ENCODE results near the gene ENOX1.

Gene ENOX1

GRCh38 chr13:43545317-43545874, 241.4 kb downstream of the ENOX1 start:
- H3K27me3 ChIP-seq (ENCODE audit: low read depth, low read length) = no peaks in the 10 kb centered on the region
- no peak overlapping the region for H3K27ac ChIP-seq (ENCODE audit: low read length)

GRCh38 chr13:43544631-43545030, 242.1 kb downstream of the ENOX1 start:
- no peak overlapping the region for H3K27ac ChIP-seq (ENCODE audit: low read length)
- no peak overlapping the region for H3K4me3 ChIP-seq (ENCODE audit: low read depth in 1 of 2, low read length in 2 of 2)
- H3K9me3 ChIP-seq (ENCODE audit: control insufficient read depth in 1 of 2, low read length in 2 of 2) = peaks cover 0 to 7% of the 10 kb centered on the region in 2 donors
- no peaks in the 10 kb centered on the region for H3K36me3 ChIP-seq (ENCODE audit: control insufficient read depth in 1 of 2, insufficient read depth in 2 of 2, low read length in 2 of 2)
- H3K4me1 ChIP-seq (ENCODE audit: control insufficient read depth in 1 of 2, insufficient read depth in 2 of 2, low read length in 2 of 2) = peaks cover 0 to 26% of the 10 kb centered on the region in 2 donors
- no peaks in the 10 kb centered on the region for H3K27me3 ChIP-seq (ENCODE audit: low read depth, low read length)

More at GRCh38 chr13:43545317-43545874, 241.4 kb downstream of the ENOX1 start:
- H3K4me1 ChIP-seq (ENCODE audit: control insufficient read depth in 1 of 2, insufficient read depth in 2 of 2, low read length in 2 of 2) = peaks cover 0 to 26% of the 10 kb centered on the region in 2 donors
- H3K4me3 ChIP-seq (ENCODE audit: low read depth in 1 of 2, low read length in 2 of 2) = no peak overlapping the region
- H3K36me3 ChIP-seq (ENCODE audit: control insufficient read depth in 1 of 2, insufficient read depth in 2 of 2, low read length in 2 of 2) = no peaks in the 10 kb centered on the region
- H3K9me3 ChIP-seq (ENCODE audit: control insufficient read depth in 1 of 2, low read length in 2 of 2) = no peaks in the 10 kb centered on the region

GRCh38 chr13:43544011-43544410, 242.8 kb downstream of the ENOX1 start:
- peaks cover 0 to 7% of the 10 kb centered on the region in 2 donors for H3K9me3 ChIP-seq (ENCODE audit: control insufficient read depth in 1 of 2, low read length in 2 of 2)
- H3K27ac ChIP-seq (ENCODE audit: low read length) = no peak overlapping the region
- H3K4me3 ChIP-seq (ENCODE audit: low read depth in 1 of 2, low read length in 2 of 2) = no peak overlapping the region
- no peaks in the 10 kb centered on the region for H3K36me3 ChIP-seq (ENCODE audit: control insufficient read depth in 1 of 2, insufficient read depth in 2 of 2, low read length in 2 of 2)
- no peaks in the 10 kb centered on the region for H3K27me3 ChIP-seq (ENCODE audit: low read depth, low read length)
- H3K4me1 ChIP-seq (ENCODE audit: control insufficient read depth in 1 of 2, insufficient read depth in 2 of 2, low read length in 2 of 2) = peaks cover 0 to 26% of the 10 kb centered on the region in 2 donors

- Histone ChIP-seq H3K27me3 (ENCODE audit: low read depth, low read length) (no peaks in the 10 kb centered on the region), H3K27ac (ENCODE audit: low read length) (no peak overlapping the region), H3K9me3 (ENCODE audit: control insufficient read depth in 1 of 2, low read length in 2 of 2) (peaks cover 0 to 7% of the 10 kb centered on the region in 2 donors), H3K36me3 (ENCODE audit: control insufficient read depth in 1 of 2, insufficient read depth in 2 of 2, low read length in 2 of 2) (no peaks in the 10 kb centered on the region), H3K4me3 (ENCODE audit: low read depth in 1 of 2, low read length in 2 of 2) (no peak overlapping the region), H3K4me1 (ENCODE audit: control insufficient read depth in 1 of 2, insufficient read depth in 2 of 2, low read length in 2 of 2) (peaks cover 0 to 26% of the 10 kb centered on the region in 2 donors)
Measured at GRCh38 chr13:43543331-43543730, 243.4 kb downstream of the ENOX1 start.

- H3K9me3 ChIP-seq (ENCODE audit: control insufficient read depth in 1 of 2, low read length in 2 of 2) = peaks cover 0 to 7% of the 10 kb centered on the region in 2 donors
- no peak overlapping the region for H3K27ac ChIP-seq (ENCODE audit: low read length)
- H3K36me3 ChIP-seq (ENCODE audit: control insufficient read depth in 1 of 2, insufficient read depth in 2 of 2, low read length in 2 of 2) = no peaks in the 10 kb centered on the region
- H3K4me3 ChIP-seq (ENCODE audit: low read depth in 1 of 2, low read length in 2 of 2) = no peak overlapping the region
- no peaks in the 10 kb centered on the region for H3K27me3 ChIP-seq (ENCODE audit: low read depth, low read length)
- no peaks in the 10 kb centered on the region for H3K4me1 ChIP-seq (ENCODE audit: control insufficient read depth in 1 of 2, insufficient read depth in 2 of 2, low read length in 2 of 2)
Measured at GRCh38 chr13:43537124-43537523, 249.6 kb downstream of the ENOX1 start.

- H3K4me3 ChIP-seq (ENCODE audit: low read depth in 1 of 2, low read length in 2 of 2) = no peak overlapping the region
- no peaks in the 10 kb centered on the region for H3K27me3 ChIP-seq (ENCODE audit: low read depth, low read length)
- H3K36me3 ChIP-seq (ENCODE audit: control insufficient read depth in 1 of 2, insufficient read depth in 2 of 2, low read length in 2 of 2) = no peaks in the 10 kb centered on the region
- no peak overlapping the region for H3K27ac ChIP-seq (ENCODE audit: low read length)
- H3K9me3 ChIP-seq (ENCODE audit: control insufficient read depth in 1 of 2, low read length in 2 of 2) = no peaks in the 10 kb centered on the region
- H3K4me1 ChIP-seq (ENCODE audit: control insufficient read depth in 1 of 2, insufficient read depth in 2 of 2, low read length in 2 of 2) = no peaks in the 10 kb centered on the region
Measured at GRCh38 chr13:43529796-43530195, 257.0 kb downstream of the ENOX1 start.

- Histone ChIP-seq H3K4me1 (ENCODE audit: control insufficient read depth in 1 of 2, insufficient read depth in 2 of 2, low read length in 2 of 2) (no peaks in the 10 kb centered on the region), H3K27ac (ENCODE audit: low read length) (no peak overlapping the region), H3K4me3 (ENCODE audit: low read depth in 1 of 2, low read length in 2 of 2) (no peak overlapping the region), H3K27me3 (ENCODE audit: low read depth, low read length) (no peaks in the 10 kb centered on the region), H3K36me3 (ENCODE audit: control insufficient read depth in 1 of 2, insufficient read depth in 2 of 2, low read length in 2 of 2) (no peaks in the 10 kb centered on the region), H3K9me3 (ENCODE audit: control insufficient read depth in 1 of 2, low read length in 2 of 2) (no peaks in the 10 kb centered on the region)
Measured at GRCh38 chr13:43528992-43529391, 257.8 kb downstream of the ENOX1 start.

- no peaks in the 10 kb centered on the region for H3K27me3 ChIP-seq (ENCODE audit: low read depth, low read length)
- H3K27ac ChIP-seq (ENCODE audit: low read length) = no peak overlapping the region
- no peaks in the 10 kb centered on the region for H3K36me3 ChIP-seq (ENCODE audit: control insufficient read depth in 1 of 2, insufficient read depth in 2 of 2, low read length in 2 of 2)
- no peaks in the 10 kb centered on the region for H3K4me1 ChIP-seq (ENCODE audit: control insufficient read depth in 1 of 2, insufficient read depth in 2 of 2, low read length in 2 of 2)
- H3K9me3 ChIP-seq (ENCODE audit: control insufficient read depth in 1 of 2, low read length in 2 of 2) = no peaks in the 10 kb centered on the region
- no peak overlapping the region for H3K4me3 ChIP-seq (ENCODE audit: low read depth in 1 of 2, low read length in 2 of 2)
Measured at GRCh38 chr13:43522788-43523187, 264.0 kb downstream of the ENOX1 start.

GRCh38 chr13:43520351-43520750, 266.4 kb downstream of the ENOX1 start:
- H3K4me3 ChIP-seq (ENCODE audit: low read depth in 1 of 2, low read length in 2 of 2) = no peak overlapping the region
- no peaks in the 10 kb centered on the region for H3K36me3 ChIP-seq (ENCODE audit: control insufficient read depth in 1 of 2, insufficient read depth in 2 of 2, low read length in 2 of 2)

GRCh38 chr13:43518833-43519232, 267.9 kb downstream of the ENOX1 start:
- Histone ChIP-seq H3K9me3 (ENCODE audit: control insufficient read depth in 1 of 2, low read length in 2 of 2) (no peaks in the 10 kb centered on the region), H3K4me3 (ENCODE audit: low read depth in 1 of 2, low read length in 2 of 2) (no peak overlapping the region), H3K27ac (ENCODE audit: low read length) (no peak overlapping the region), H3K4me1 (ENCODE audit: control insufficient read depth in 1 of 2, insufficient read depth in 2 of 2, low read length in 2 of 2) (peaks cover 0 to 10% of the 10 kb centered on the region in 2 donors), H3K27me3 (ENCODE audit: low read depth, low read length) (no peaks in the 10 kb centered on the region), H3K36me3 (ENCODE audit: control insufficient read depth in 1 of 2, insufficient read depth in 2 of 2, low read length in 2 of 2) (no peaks in the 10 kb centered on the region)

More at GRCh38 chr13:43520351-43520750, 266.4 kb downstream of the ENOX1 start:
- no peak overlapping the region for H3K27ac ChIP-seq (ENCODE audit: low read length)
- no peaks in the 10 kb centered on the region for H3K27me3 ChIP-seq (ENCODE audit: low read depth, low read length)
- peaks cover 0 to 10% of the 10 kb centered on the region in 2 donors for H3K4me1 ChIP-seq (ENCODE audit: control insufficient read depth in 1 of 2, insufficient read depth in 2 of 2, low read length in 2 of 2)
- H3K9me3 ChIP-seq (ENCODE audit: control insufficient read depth in 1 of 2, low read length in 2 of 2) = no peaks in the 10 kb centered on the region

- Histone ChIP-seq H3K27ac (ENCODE audit: low read length) (peak overlapping the region; percentile 4), H3K9me3 (ENCODE audit: control insufficient read depth in 1 of 2, low read length in 2 of 2) (no peaks in the 10 kb centered on the region), H3K27me3 (ENCODE audit: low read depth, low read length) (no peaks in the 10 kb centered on the region), H3K36me3 (ENCODE audit: control insufficient read depth in 1 of 2, insufficient read depth in 2 of 2, low read length in 2 of 2) (no peaks in the 10 kb centered on the region), H3K4me3 (ENCODE audit: low read depth in 1 of 2, low read length in 2 of 2) (no peak overlapping the region), H3K4me1 (ENCODE audit: control insufficient read depth in 1 of 2, insufficient read depth in 2 of 2, low read length in 2 of 2) (peaks cover 0 to 20% of the 10 kb centered on the region in 2 donors)
Measured at GRCh38 chr13:43516401-43516833, 270.4 kb downstream of the ENOX1 start.

GRCh38 chr13:43515531-43515930, 271.2 kb downstream of the ENOX1 start:
- H3K4me1 ChIP-seq (ENCODE audit: control insufficient read depth in 1 of 2, insufficient read depth in 2 of 2, low read length in 2 of 2) = peaks cover 0 to 25% of the 10 kb centered on the region in 2 donors
- no peaks in the 10 kb centered on the region for H3K36me3 ChIP-seq (ENCODE audit: control insufficient read depth in 1 of 2, insufficient read depth in 2 of 2, low read length in 2 of 2)
- no peaks in the 10 kb centered on the region for H3K9me3 ChIP-seq (ENCODE audit: control insufficient read depth in 1 of 2, low read length in 2 of 2)
- H3K27ac ChIP-seq (ENCODE audit: low read length) = no peak overlapping the region
- no peak overlapping the region for H3K4me3 ChIP-seq (ENCODE audit: low read depth in 1 of 2, low read length in 2 of 2)
- no peaks in the 10 kb centered on the region for H3K27me3 ChIP-seq (ENCODE audit: low read depth, low read length)

All from muscle layer of duodenum (tissue), 2 donors.